GM12878 (cell line): ENCODE data around the gene HGS.

Experiments
- CHD1 ChIP-seq: IDR thresholded peaks from 2 replicates; pipeline ENCODE4 v1.6.1; 2012; ENCODE audit warnings: low read depth, low read length, improper control_type of control experiment
- EZH2 ChIP-seq: IDR thresholded peaks from 2 replicates; pipeline ENCODE4 v1.6.1; 2012; ENCODE audit warnings: low read depth, mild to moderate bottlenecking, control low read depth, inconsistent platforms, low read length, borderline replicate concordance; ENCODE audit not compliant: control insufficient read depth
- TBL1XR1 ChIP-seq: IDR thresholded peaks from 2 replicates; pipeline ENCODE4 v1.6.1; 2012; ENCODE audit warnings: low read depth, low read length, improper control_type of control experiment
- TF ChIP-seq, protein P1 (sequence below): IDR thresholded peaks from 2 replicates; pipeline ENCODE4 v1.6.1; 2011; ENCODE audit warnings: low read depth, low read length, improper control_type of control experiment, borderline replicate concordance
- TF ChIP-seq, protein P2 (sequence below), 3 experiments: IDR thresholded peaks in 2 of 3; conservative IDR thresholded peaks in 1 of 3; 2 replicates each; pipeline ENCODE4 v1.5.1; 2011; ENCODE audit warnings: low read depth in 3 of 3, low read length in 3 of 3, mild to moderate bottlenecking in 3 of 3, control low read depth in 2 of 3, moderate library complexity in 2 of 3, inconsistent platforms in 1 of 3, mixed read lengths in 1 of 3; ENCODE audit not compliant: control insufficient read depth in 2 of 3, insufficient read depth in 1 of 3; ENCODE audit errors: extremely low read depth in 1 of 3

DNA sequence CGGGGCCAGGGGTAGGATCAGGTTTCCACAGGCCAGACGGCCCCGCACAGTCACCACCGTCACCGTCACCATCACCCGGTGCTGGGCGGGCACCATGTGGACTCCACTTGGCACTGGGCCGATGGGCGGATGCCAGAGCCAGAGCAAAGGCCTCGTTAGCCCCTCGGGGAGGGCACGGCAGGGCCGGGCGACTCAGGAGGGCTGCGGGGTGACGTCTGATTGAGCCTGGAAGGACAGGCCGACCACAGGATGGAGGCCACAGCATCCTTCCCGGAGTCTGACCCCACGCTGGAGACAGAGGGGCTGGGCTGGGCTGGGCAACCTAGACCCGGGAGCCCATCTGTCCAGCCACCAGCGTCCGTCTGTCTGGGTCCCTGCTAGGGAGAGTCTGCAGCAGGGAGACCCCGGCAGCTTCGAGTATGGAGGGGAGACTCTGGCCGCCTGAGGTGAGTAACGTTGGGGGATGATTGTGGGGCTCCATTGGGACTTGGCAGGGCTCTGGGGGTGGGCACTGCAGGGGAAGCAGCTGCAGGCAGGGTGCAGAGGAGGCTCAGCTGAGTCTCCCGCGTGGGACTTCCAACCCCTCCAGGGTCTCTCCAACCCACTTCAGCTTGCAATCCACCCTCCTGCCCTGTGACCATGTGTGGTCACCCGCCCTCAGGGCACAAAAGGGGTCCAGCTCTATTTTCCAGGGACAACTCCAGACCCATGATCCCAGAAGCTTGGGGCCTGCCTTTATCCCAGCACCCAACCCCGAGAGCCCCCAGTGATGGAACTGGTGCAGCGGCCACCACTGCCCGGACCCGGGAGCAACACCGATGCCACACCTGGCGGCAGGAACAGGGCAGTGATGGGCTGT, 50.8 kb downstream of the HGS start:
- TF ChIP-seq, protein P1, sequence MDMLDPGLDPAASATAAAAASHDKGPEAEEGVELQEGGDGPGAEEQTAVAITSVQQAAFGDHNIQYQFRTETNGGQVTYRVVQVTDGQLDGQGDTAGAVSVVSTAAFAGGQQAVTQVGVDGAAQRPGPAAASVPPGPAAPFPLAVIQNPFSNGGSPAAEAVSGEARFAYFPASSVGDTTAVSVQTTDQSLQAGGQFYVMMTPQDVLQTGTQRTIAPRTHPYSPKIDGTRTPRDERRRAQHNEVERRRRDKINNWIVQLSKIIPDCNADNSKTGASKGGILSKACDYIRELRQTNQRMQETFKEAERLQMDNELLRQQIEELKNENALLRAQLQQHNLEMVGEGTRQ = no peak
- TF ChIP-seq EZH2 (no peak), CHD1 (no peak), TBL1XR1 (no peak)
- TF ChIP-seq, protein P2, sequence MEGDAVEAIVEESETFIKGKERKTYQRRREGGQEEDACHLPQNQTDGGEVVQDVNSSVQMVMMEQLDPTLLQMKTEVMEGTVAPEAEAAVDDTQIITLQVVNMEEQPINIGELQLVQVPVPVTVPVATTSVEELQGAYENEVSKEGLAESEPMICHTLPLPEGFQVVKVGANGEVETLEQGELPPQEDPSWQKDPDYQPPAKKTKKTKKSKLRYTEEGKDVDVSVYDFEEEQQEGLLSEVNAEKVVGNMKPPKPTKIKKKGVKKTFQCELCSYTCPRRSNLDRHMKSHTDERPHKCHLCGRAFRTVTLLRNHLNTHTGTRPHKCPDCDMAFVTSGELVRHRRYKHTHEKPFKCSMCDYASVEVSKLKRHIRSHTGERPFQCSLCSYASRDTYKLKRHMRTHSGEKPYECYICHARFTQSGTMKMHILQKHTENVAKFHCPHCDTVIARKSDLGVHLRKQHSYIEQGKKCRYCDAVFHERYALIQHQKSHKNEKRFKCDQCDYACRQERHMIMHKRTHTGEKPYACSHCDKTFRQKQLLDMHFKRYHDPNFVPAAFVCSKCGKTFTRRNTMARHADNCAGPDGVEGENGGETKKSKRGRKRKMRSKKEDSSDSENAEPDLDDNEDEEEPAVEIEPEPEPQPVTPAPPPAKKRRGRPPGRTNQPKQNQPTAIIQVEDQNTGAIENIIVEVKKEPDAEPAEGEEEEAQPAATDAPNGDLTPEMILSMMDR (IDR thresholded peaks at IDR 0.05 in 2 of 3, conservative IDR thresholded peaks at IDR 0.05 in 1 of 3; ENCODE audit: control insufficient read depth in 2 of 3, extremely low read depth in 1 of 3, insufficient read depth in 1 of 3, low read depth in 3 of 3, low read length in 3 of 3) = no peak
